ENCODE data around the gene STK11. TPM values are rescaled to one million over a fixed set of nuclear protein-coding genes. Genes with fewer than 3 reads are reported as not detected.

STK11 gene
- total RNA-seq, 3 donors from 2014 or later, result 32.8 to 55.0 (median 52.1) TPM

DNA sequence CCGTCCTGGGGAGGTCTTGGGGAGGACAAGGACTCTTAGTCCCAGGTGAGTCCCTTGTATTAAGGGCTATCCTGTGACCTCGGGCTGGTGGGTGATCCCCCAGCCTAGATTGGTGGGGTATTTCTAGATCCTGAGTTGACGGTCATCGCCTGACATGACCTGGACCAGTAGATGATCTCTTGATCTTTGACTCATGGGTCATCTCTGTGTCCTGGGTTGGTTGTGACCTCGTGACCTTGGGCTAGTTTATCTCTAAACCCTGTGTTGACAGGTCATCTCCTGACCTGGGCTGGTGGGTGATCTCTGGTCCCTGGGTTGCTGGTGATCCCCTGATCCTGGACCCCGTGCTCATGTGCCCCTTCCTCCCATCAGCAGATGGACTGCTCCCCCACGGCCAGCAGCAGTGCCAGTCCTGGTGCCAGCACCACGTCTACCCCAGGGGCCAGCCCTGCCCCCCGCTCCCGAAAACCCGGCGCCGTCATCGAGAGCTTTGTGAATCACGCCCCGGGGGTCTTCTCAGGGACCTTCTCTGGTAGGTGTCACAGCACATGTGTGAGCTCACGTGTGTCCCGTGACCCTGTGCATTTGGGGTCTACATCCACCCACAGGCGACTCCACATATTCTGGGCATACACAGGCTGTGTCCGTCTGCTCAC is 49.1 kb downstream of the STK11 start:
- intact Hi-C loops (cut with DNase I; ENCODE audit: low total_unique reads), result no loop called here
- peaks cover 11% of the 10 kb centered on the region for H3K36me3 ChIP-seq
- DNase-seq (ENCODE audit: low spot score in 2 of 2), result no peak
- peak overlapping the region in 2 of 3 donors; percentile 83 to 97 for H3K4me3 ChIP-seq
- TF ChIP-seq POLR2A (IDR thresholded peaks at IDR 0.05), result no peak
- TF ChIP-seq, protein P1, sequence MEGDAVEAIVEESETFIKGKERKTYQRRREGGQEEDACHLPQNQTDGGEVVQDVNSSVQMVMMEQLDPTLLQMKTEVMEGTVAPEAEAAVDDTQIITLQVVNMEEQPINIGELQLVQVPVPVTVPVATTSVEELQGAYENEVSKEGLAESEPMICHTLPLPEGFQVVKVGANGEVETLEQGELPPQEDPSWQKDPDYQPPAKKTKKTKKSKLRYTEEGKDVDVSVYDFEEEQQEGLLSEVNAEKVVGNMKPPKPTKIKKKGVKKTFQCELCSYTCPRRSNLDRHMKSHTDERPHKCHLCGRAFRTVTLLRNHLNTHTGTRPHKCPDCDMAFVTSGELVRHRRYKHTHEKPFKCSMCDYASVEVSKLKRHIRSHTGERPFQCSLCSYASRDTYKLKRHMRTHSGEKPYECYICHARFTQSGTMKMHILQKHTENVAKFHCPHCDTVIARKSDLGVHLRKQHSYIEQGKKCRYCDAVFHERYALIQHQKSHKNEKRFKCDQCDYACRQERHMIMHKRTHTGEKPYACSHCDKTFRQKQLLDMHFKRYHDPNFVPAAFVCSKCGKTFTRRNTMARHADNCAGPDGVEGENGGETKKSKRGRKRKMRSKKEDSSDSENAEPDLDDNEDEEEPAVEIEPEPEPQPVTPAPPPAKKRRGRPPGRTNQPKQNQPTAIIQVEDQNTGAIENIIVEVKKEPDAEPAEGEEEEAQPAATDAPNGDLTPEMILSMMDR (IDR thresholded peaks at IDR 0.05), result no peak
- H3K9me3 ChIP-seq, result no peaks in the 10 kb centered on the region
- no peaks in the 10 kb centered on the region for H3K27me3 ChIP-seq
- H3K4me1 ChIP-seq, result peaks cover 13 to 21% of the 10 kb centered on the region in 2 donors
- peak overlapping the region; percentile 99 for H3K27ac ChIP-seq

DNA sequence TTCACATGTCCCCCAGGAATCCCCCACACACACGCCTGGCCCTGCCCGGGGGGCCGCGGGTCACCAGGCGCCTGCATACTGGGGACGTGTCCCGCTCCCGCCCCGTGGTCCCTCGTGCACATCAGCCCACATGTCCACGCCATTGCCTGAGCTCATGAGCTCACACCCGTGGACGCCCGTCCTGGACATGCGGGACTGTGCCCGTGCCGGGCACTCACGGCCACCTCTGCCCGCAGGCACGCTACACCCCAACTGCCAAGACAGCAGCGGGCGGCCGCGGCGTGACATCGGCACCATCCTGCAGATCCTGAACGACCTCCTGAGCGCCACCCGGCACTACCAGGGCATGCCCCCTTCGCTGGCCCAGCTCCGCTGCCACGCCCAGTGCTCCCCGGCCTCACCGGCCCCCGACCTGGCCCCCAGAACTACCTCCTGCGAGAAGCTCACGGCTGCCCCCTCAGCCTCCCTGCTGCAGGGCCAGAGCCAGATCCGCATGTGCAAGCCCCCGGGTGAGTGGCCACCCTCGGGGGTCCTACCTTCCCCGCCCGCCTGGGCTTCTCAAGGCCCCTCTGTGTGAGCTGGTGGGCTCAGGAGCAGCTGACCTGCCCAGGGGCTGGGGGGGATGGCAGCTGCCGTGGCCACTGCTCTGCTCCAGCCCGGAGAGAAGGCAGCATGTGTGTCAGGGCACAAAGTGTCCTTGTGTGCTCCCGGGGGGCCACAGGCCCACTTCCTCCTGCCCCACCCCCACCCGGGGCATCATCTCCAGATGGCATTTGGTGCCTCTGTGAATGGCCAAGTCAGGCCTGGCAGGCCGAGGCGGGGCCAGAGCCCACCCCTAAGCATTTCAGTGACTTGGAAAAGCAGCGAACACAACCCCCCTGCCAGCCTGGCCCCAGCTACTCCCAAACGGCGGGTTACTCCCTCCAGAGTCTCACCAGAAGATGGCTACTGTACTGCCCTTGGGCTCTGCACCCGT is 49.9 kb downstream of the STK11 start:
- peak overlapping the region; percentile 99 for H3K27ac ChIP-seq
- intact Hi-C loops (cut with DNase I; ENCODE audit: low total_unique reads), result no loop called here
- DNase-seq (ENCODE audit: low spot score in 2 of 2), result no peak
- H3K9me3 ChIP-seq, result no peaks in the 10 kb centered on the region
- H3K4me3 ChIP-seq, result peak overlapping the region in 1 of 3 donors; percentile 97
- peaks cover 18 to 29% of the 10 kb centered on the region in 2 donors for H3K4me1 ChIP-seq
- TF ChIP-seq POLR2A (IDR thresholded peaks at IDR 0.05), result no peak
- TF ChIP-seq, protein P1 (IDR thresholded peaks at IDR 0.05), result no peak
- no peak for TF ChIP-seq POLR2AphosphoS5 (IDR thresholded peaks at IDR 0.05)
- no peaks in the 10 kb centered on the region for H3K27me3 ChIP-seq
- peaks cover 11% of the 10 kb centered on the region for H3K36me3 ChIP-seq

DNA sequence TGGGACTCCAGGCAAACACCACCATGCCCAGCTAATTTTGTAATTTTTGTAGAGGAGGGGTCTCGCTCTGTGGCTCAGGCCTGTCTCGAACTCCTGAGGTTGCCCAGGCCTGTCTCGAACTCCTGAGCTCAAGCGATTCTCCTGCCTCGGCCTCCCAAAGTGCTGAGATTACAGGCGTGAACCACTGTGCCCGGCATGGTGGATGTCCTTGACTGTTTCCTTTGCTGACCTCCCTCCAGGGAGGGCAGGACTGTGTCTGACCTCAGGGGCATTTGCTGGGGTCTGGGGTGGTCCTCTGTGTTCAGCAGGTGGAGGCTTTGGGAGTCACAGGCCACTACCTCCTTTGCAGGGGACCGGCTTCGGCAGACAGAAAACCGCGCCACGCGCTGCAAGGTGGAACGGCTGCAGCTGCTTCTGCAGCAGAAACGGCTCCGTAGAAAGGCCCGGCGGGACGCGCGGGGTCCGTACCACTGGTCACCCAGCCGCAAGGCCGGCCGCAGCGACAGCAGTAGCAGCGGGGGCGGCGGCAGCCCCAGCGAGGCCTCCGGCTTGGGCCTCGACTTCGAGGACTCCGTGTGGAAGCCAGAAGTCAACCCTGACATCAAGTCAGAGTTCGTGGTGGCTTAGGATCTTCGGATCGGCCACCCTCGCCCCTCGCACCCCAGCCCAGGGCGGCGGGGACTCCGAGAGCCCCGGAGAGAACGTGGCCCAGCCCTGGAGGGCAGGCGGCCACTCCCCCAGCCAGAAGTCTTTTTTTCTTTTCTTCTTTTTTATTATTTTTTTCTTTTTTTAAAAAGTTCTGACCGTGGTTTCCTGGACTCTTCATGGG is 51.3 kb downstream of the STK11 start:
- no peak overlapping the region for H3K4me3 ChIP-seq
- no peaks in the 10 kb centered on the region for H3K27me3 ChIP-seq
- H3K4me1 ChIP-seq, result peaks cover 20 to 33% of the 10 kb centered on the region in 2 donors
- no peaks in the 10 kb centered on the region for H3K9me3 ChIP-seq
- H3K27ac ChIP-seq, result peak overlapping the region; percentile 70 to 98
- no peak for DNase-seq (ENCODE audit: low spot score in 2 of 2)
- TF ChIP-seq POLR2A (IDR thresholded peaks at IDR 0.05) (no peak), POLR2AphosphoS5 (IDR thresholded peaks at IDR 0.05) (peak in 1 of 3 donors; percentile 13)
- TF ChIP-seq, protein P1 (IDR thresholded peaks at IDR 0.05), result no peak
- peaks cover 11% of the 10 kb centered on the region for H3K36me3 ChIP-seq
- intact Hi-C loops (cut with DNase I; ENCODE audit: low total_unique reads), result no loop called here

DNA sequence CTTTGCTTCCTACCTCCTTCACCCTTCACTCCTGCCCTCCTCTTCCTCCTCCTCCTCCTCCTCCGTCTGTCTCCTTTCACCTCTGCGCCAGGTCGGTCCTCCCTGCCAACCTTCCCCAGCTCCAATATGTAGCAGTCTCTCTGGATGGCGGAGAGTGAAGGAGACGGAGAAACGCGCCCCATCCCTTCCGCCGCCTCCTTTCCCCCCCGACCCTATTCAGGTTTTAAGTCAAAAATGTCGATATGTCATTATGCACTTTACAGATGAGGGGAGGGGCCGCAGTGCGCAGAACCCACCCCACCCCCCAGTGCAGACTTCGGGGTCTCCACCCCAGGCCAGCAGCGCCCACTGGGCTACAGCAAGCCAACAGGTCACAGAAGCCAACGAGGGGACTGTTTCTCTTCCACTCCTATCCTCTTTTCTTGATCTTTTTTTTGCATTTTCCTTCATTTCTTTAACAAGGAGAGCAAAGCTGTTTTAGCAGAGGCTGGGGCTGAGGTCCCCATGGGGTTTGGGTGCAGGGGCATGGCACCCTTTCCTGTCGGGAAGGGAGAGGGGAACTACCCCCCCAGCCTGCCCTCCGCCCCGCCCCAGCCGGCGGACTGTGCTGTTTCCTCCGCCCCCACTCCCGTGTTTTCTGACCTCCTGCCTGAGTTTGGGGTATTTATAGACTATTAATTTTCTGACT is 52.0 kb downstream of the STK11 start:
- H3K4me3 ChIP-seq, result peak overlapping the region in 1 of 3 donors; percentile 0

More for the DNA sequence above, 52.0 kb downstream of the STK11 start:
- H3K27me3 ChIP-seq, result no peaks in the 10 kb centered on the region
- H3K4me1 ChIP-seq, result peaks cover 26 to 41% of the 10 kb centered on the region in 2 donors
- peak overlapping the region; percentile 97 to 98 for H3K27ac ChIP-seq
- DNase-seq (ENCODE audit: low spot score in 2 of 2), result no peak
- no peak for TF ChIP-seq POLR2AphosphoS5 (IDR thresholded peaks at IDR 0.05)
- TF ChIP-seq, protein P1 (IDR thresholded peaks at IDR 0.05), result no peak
- no peak for TF ChIP-seq POLR2A (IDR thresholded peaks at IDR 0.05)
- intact Hi-C loops (cut with DNase I; ENCODE audit: low total_unique reads), result no loop called here
- H3K9me3 ChIP-seq, result no peaks in the 10 kb centered on the region
- peaks cover 11% of the 10 kb centered on the region for H3K36me3 ChIP-seq

Data from breast epithelium (tissue), 4 donors.